Stimulated activated CD4-positive, alpha-beta T cell treated with anti-CD3 and anti-CD28 coated beads, Interleukin-1b, Interleukin-23, amount 100 ng/mL, for 48 hours (primary cell): ENCODE measurements around the gene KCNJ11.

ENCODE experiments used
- DNase-seq: peaks from one replicate; pipeline ENCODE4 v3.0.0-alpha.2; 2020

The KCNJ11 gene

DNA sequence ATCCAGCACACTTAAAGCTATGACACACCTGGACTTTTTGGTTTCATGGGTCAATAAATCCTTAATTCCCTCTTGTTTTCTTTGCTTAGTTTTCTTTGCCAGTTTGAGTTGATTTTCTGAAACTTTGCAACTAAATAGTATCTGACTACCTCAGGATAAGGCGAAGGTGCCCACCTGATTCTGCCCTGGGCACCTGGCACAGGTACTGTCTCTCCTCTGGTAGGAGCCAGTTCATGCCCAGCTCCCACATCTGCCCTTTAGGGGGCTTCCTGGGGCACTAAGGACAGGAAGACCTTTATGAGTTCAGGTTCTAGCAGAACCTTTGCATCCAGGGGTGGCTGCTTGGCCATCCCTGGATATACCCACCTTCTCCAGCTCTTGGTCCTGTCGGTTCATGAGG is 19.6 kb upstream of the KCNJ11 start:
- DNase-seq, result no peak

DNA sequence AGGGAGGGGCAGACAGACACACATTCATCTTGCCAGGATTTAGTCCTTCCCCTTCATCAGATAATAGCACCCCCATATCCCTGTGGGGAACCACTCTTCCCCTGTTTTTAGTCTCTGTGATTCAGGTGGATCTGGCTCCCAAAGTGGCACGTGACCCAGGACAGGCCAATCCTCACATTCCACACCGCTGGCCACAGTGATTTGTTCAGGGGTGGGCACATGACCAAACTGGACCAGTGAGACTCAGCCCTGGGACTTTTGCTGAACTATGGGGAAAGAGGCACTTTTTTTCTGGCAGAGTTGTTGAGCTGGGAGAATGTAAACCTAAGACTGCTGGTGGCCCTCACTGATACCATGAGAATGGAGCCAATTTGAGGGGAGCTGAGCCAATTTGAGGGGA is 19.1 kb upstream of the KCNJ11 start:
- no peak for DNase-seq

DNA sequence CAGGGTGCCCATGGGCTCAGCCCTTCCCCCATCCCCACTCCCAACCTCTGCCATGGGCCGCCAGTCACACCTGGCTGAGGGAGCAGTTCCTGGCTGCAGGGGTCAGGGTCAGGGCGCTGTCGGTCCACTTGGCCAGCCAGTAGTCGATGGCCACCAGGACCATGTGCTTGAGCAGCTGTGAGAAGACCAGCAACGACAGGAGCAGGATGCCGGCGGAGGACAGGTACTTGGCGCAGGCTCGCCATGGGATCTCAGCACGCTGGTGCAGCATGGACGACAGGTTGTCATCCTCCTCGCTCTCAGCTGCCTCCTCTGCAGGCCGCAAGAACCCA is 18.3 kb upstream of the KCNJ11 start:
- no peak for DNase-seq

DNA sequence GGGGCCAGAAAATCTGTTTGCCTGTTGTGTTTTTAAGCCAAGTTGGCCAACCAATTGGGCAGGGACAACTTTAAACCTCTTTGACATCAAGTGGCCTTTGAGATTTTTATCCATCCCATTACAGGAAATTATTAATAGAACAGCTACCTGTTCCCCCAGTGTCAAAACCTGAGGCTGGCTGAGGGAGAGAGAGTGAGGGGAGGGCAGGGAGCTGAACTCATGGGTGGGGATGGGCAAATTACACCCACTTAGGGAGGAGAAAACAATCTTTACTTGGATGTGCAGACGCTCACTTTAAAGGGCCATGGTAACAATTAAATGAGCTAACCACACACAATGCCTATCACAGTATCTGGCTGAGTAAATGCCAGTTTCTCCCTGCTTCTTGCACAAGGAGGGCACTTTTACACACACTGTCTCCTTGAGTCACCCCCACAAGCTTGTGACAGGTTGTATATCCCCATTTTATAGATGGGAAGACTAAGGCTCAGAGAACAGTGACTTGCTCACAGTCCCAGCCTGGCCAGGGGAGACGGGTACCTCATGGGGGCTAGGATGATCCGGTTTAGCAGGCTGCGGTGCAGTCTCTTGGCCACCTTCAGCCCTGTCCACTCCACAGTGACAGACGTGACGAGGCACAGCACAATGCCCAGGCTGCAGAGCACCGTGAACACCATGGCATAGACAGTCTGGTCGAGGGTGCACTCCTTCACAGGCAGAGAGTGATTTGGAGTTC is 17.8 kb upstream of the KCNJ11 start:
- no peak for DNase-seq

DNA sequence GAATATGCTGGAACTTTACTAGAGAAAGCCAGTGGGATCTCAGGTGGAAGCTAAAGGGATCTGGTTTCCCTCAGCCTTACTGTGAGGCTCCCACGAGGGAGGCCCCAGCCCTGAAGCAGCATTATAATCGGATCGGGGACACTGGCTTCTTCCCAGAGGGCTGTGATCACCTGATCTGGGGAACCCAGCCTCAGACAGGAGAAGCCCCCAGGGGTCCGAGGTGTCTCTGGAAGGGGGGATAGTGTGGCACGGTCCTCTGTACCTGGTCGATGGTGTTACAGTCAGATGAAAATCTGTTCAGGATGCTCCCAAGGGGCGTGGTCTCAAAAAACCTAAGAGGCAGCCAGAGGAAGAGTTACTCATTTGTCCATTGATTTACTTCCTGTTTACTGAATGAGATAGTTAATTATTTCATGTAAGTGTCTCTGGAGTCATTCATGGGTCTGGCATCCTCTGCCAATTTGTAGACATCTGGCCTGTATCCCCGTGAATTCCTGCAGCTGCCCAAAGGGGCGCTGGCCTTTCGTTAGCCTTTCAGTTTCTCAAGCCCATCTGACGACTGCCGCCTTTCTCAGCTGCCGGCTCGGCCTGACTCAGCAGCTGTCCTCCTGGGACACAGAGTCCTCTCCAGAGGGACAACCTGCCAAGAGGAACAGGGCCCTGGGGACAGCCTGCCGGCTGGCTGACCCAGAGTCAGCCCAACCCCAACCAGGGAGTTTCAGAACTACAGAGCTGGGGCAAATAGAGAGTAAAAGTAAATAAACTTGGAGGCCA is 17.0 kb upstream of the KCNJ11 start:
- no peak for DNase-seq

DNA sequence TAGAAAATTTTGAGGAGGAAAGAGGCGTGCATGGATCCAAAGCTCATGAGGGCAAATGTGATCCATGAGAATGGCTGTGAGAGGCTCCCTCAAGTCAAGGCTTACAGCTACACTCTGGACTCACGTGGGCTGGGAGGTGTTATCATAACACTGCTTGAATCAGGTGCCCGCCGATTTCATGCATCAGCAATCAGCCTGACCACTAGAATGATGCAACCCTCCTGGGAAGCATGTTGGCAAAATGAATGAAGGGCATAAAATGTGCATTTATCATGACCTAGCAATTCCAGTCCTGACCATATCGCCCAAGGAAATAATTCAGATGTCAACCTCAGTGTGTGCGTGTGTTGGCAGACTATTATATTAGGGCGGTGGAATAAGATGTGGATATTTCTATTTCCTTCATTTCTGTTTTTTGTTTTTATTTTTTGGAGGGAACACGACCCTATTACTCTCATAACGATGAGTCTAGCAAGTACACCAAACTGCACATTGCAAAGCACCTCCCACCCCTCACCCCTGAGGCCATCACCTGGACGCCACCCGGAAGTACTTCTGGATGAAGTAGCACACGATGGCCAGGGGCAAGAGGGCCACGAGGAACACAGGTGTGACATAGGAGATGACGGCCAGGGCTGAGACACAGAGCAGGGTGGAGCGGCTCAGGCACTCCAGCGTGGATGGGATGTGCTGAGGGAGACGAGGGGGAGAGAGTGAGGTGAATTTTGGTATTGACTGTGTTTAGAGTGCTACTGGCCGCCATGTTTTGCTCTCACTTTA is 15.7 kb upstream of the KCNJ11 start:
- DNase-seq, result no peak

DNA sequence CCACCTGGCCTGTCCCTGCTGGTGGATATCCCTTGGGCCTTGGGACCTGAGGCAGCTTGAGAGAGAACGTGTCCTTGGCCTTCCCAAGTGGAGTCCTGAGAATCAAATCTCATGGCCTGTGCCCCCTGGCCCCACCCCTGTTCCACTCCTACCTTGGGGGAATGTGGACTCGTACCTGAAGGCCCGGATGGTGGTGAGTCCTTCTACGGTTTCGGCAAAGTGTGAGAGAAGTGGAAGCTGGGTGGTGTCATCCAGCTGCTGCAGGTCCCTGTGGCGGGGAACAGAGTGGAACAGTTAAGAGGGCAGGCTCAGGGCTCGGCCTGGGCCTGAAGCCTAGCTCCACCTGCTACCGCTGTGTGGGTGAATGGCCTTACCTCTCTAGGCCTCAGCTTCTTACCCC is 14.0 kb upstream of the KCNJ11 start:
- DNase-seq, result no peak

DNA sequence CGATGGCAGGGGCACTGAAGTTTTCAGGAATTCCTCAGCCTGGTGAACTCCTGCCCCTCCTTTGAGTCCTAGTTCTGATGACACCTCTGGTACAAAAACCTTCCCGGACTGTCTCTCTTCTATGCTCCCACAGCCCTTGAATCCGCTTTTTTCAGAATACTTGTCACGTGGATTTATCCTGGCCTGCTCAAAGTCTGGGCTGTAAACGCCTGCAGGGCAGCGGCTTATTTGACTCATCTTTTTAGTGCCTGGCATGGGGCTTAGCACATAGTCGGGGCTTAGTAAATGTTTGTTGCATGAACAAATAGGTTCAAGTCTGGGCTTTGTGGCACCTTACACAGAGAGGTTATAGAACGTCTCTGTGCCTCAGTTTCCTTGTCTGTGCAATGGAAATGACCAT is 13.4 kb upstream of the KCNJ11 start:
- no peak for DNase-seq

DNA sequence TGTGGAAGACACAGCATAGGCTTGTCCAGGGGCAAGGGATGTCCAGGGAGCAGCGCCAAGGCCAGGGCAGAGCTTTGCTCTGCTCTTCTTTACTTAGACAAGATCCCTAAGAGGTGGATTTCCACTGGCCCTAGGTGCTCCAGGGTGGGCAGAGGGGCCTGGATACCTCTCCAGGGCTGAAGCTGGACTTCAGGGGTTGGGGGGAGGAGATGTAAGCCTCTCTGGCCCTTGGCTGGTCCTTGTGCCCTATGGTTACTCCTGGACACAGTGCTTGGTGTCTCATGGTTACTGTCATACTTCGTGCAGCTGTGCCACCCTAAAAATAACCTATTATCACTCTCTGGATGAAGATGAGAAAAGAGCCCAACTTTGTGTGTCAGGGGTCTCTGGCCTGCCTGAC is 12.9 kb upstream of the KCNJ11 start:
- DNase-seq, result no peak

DNA sequence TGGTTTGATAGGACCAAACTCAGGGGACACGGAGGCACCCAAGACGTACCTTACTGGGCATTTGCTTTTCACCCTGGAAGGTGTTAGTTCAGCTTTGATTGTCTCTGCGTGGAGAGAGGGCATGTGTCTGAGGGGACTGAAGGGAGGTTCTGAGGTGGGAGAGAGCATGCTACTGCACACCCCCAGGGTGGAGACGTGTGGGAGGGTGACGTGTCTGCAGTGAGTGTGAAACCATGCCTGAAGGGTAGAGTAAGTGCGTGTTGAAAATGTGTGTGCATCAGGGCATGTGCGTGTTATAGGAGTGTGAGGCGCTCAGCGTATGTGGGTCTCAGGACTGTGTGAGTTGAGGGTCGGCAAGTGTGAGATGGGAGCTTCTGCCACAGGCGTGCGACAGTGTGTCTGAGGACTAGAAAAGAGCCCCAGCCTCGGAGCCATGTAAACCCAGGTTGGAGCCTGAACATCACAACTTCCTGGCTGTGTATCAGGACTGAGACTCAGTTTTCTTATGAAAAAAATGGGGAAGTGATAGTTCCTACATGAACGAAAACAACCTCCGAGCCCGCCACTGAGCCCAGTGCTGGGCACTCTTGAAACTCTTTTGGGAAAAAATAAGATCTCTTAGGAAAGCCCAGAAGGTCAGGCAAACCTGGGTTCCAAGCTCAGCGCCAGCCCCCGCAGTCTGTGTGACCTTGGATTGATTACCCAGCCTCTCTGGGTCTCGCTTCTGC is 11.8 kb upstream of the KCNJ11 start:
- no peak for DNase-seq

DNA sequence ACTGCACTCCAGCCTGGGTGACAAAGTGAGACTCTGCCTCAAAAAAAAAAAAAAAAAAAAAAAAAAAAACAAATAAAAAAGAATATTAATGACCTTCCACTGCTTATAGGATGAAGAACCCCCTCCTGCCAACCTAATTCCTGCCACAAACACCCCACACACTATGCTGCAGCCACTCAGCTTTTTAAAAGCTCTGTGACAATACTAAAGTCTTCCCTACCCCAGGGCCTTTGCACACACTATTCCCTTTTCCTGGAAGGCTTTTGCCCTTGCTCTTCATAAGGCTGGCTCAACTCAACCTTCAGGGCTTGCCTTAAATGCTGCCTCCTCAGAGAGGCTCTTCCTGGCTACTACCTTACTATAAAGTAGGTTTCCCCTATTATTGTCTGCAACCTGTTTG is 10.8 kb upstream of the KCNJ11 start:
- no peak for DNase-seq

DNA sequence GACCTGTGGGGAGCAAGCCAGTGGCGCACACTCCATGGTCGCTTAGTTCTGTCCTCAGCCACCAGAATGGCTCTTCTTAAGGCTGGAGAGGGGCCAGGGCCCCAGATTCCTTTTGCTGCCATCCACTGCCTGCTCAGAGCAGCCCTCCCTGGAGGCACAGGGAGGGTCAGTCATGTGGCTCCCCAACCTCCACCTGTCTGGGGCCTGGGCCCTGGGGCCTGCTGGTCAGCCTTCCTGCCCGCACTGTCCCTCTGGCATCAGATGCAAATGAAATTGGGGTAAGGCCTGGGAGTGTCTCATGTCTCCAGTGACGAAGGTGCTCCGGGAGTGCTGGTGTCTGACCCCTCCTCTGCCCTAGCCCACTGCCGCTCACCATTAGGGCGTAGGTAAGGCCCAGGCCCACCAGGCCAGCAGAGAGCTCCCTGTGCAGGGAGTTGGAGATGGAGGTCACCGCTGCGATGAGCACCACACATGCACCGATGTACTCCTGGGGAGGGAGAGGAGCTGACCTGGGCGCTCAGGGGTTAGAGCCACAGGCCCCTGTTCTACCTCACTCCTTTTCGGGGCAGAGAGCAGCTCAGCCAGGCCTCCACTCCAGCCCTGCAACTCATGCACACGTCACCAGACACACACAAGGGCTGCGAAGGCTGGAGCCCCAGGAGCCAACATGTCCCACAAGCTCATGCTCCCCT is 9.0 kb upstream of the KCNJ11 start:
- no peak for DNase-seq

DNA sequence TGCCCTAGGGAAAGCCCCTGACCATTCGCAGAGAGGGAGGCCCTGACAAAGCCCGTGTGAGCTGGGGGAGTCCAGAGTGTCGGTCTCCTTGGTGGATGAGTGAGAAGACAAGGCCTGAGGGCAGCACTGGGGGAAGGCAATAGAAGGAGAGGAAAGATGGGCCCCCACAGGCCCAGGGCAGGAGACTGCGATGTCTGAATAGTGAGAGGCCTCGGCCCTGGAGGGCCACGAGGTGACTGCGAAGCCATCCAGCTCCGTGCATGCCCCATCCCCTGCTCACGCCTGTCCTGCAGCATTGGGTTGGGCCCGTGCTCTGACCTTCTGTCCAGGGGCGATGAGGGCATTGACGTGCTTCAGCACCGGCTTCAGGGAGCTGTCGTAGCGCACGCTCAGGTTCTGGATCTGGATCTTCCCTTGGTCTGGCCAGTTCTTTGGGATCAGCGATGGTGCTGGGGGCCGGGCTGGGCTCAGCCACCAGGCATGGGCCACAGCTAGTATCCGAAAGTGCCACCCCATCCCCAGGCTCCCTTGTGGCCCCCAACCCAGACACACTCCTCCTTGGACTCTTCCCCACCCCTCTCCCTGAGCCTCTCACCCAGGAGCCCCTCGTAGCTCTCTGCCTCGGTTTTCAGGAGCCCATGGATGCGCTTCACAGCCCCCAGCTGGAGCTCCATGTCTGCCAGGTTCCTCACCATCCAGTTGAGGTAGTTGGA is 8.3 kb upstream of the KCNJ11 start:
- DNase-seq, result no peak

DNA sequence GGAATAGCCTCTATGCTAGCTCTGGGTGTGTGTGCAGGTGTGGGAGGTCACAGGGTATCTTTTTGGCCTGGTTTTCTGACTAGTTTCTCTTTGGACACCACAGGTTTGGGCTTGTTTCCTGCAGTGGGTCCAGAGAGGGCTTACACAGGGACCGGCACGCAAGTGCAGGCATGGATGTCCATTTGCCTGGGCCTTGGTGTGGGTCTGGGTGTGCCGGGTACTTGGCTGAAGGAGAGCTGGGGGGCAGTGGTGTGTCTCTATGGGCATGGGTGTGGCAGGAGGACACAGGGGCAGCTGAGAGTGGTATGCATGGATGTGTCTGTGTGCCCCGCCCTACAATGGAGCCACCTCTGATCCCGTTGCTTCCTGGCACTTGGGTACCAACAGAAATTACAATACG is 7.5 kb upstream of the KCNJ11 start:
- DNase-seq, result no peak

DNA sequence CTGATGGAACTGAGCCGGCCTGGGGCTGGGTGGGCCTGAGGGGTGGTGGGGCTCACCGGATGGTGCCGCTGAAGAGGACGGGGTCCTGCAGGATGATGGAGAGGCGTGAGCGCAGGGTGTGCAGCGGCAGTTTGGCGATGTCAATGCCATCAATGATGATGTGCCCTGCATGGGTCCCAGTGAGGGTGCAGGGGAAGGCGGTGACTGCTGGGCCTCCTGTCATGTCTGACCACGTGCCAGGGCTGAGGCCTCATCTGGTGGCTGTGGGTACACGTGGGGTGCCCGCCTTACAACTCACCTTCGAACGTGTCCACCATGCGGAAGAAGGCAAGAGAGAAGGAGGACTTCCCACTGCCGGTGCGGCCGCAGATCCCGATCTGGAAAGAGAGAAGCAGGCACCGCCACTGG is 7.1 kb upstream of the KCNJ11 start:
- DNase-seq, result no peak

DNA sequence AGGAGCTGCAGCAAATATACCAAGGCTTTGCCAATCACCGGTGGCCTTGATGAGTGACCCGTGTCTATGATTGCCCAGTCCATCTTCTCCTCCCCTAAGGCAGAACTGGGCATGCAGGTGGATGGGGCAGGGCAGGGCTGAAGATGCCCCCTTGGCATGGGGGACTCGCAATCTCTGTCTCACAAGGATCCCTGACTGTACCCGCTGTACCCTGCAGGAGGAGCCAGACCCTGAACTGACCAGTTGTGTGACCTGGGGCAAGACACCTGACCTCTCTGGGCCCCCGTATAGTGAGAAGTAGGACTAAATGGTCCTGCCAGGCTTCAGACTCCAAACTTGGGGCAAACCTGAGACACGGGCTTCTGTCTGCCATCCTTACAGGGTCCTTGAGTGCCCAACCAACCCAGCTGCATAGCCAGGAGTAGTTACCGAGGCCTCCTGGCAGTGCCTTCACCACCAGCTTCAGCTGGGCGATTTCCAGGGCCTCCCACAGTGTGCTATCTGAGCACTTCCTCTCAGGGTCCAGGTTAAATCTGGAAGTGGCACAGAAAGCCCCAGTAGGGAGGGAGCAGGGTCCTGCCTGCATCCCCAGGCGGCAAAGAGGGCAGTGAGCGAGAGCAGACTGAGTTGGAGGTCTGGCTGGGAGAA is 6.4 kb upstream of the KCNJ11 start:
- DNase-seq, result no peak

DNA sequence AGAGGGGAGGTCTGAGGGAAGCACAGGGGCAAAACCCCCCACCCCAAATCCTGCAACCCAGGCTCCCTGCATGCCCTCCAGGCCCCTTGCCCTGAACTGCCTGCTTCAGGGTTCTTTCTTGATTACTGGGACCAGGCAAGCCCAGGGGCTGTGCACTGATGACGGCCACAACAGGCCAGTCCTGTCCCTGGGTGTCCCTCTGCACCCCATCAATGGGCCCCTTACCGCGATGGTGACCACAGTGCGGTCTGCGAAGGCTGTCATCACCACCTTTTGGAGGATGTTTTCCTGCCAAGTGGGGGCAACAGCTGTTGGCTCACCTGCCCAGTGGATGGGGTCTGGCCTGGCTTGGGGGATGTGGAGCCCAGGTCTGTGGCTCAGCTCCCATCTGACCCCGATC is 5.0 kb upstream of the KCNJ11 start:
- no peak for DNase-seq

DNA sequence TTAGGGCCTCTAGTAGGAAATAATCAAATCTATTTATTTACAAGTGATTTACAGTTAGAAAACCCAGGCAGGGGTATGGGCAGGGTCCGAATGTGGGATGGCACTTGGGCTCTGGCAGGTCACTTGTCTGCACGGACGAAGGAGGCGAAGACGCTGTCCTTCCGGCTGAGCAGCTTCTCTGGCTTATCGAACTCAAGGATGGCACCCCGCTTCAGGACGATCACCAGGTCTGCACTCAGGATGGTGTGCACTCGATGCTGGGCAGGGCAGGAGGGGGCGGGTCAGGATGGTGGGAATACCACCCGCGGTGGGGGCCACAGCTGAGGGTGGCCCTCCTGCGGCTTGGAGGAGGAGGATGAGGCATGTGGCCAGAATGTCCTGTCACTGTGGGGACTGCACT is 4.4 kb upstream of the KCNJ11 start:
- DNase-seq, result no peak

DNA sequence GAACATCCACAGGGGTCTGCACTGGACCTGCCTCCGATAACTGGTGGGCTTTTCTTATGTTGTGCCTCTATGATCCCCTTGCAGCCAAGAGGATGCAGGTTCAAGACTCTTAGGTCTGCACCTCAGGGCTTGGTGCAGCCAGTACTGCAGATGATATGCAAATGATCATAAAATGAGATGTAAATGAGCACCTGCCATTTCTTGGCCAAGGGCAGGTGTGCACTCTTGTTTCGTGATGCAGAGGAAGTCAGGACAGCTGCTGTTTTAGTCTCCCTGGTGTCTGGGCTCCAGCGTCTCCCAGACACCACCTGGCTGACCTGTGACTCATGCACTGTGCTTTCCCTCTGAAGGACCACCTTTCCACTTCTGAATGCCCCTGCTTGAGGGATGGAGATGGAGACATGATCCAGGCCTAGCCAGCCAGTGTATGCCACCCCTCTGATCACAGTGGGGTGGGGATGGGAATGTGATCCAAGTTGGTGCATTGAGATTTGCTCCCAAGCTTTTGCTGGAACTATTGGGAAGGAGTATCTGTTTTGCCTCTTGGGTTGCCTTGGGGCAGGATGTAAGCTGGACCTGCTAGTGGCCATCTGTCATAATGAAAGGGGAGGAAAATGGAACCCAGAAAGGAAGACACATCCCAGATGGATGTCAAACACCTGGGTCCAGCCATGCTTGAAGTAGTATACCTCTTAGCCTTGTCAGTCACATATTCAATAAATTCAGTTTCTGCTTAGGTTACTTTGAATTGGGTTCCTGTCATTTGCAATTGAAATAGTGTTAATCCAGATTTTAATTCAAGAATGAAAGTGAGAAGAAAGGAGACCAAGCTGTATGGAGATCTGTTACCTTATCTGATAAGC is 3.3 kb upstream of the KCNJ11 start:
- no peak for DNase-seq

DNA sequence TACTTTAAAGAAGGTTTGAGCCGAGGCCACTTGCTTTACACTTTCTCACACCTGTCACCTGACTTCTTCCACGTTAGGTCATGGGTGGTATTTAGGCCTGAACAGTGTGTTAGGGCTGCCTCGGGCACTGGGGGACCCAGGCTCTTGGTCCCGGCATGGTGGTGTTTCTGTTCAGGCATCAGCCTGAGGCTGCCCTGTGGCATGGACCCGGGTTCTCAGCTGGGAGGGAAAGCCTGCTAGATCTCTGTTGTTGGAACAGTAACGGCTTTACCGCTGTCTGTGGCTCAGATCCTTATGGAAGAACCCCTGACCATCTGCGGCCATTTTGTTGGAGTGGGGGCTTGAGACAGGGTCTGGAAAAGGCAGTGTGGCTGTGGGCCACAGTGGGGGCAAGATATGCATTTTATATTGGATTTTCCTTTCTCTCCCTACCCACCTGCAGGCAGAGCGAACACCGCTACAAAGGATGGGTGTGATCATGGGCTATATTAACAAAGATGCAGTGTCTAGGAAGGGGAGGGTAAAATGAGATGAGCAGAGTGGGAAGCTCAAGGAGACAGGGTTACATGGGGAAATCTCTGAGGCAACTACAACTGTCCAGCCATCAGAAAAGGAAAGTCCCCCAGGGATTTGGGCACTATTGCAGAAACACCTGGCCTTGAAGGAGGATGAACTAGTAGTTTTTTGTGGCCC is 1.6 kb upstream of the KCNJ11 start:
- no peak for DNase-seq
